Measurements from ENCODE around the gene USP38. TPM values are rescaled to one million over a fixed set of nuclear protein-coding genes. Genes with fewer than 3 reads are reported as not detected.
"Not testable (repeated sequence)": the region's sequence is repeated elsewhere in the genome, so short reads cannot be mapped to it uniquely, and the experiment has no call there.

USP38 gene
- polyA plus RNA-seq, 3 donors = 7.3 to 19.3 (median 12.4) TPM

DNA sequence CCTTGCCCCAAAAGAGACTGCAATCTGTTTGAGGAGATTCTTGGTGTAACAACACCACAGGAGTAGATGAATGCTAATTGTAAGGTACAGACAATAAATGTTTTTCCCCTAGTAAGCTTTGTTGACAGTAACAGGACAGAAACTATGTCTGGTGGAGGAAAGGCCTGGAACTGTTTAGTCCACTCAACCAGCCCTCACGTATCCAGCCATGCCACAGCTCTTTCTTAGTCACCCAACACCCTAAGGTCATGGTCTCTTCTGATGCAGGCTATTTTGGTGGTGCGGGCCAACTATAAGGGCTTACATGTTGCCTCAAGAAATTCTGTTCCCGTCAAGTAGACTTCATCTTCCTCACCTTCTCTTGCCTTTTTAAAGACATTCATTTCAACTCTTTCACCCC lies 76.0 kb downstream of the USP38 start:
- no peaks in the 10 kb centered on the region for H3K27me3 ChIP-seq (ENCODE audit: control insufficient read depth in 2 of 2, insufficient read depth in 2 of 2, low read length in 2 of 2)
- H3K4me2 ChIP-seq (replicated peaks; ENCODE audit: extremely low read depth, low read length, poor library complexity, severe bottlenecking) = no peak overlapping the region

DNA sequence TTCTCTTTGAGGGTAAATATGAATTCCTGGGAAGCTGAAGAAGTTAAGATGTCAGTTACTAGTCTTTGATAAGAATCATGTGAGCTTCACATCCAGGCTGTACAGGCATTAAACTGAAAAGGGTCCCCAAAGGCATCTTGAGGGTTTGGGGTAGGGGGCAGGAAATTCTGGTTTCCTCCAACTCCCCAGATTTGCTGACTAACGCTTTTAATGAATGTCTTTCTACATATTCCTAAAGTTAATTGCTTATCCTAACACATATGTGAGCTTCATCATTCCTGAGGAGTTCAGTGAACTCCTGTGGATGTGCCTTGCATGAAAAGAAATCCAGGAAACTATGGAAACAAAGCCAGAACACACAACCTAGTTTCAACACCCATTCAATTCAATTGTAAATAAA lies 78.1 kb downstream of the USP38 start:
- no CpG with 5 or more reads among the region's 1 CpG for WGBS (ENCODE audit: insufficient coverage)
- no peak for DNase-seq
- TF ChIP-seq, protein P1, sequence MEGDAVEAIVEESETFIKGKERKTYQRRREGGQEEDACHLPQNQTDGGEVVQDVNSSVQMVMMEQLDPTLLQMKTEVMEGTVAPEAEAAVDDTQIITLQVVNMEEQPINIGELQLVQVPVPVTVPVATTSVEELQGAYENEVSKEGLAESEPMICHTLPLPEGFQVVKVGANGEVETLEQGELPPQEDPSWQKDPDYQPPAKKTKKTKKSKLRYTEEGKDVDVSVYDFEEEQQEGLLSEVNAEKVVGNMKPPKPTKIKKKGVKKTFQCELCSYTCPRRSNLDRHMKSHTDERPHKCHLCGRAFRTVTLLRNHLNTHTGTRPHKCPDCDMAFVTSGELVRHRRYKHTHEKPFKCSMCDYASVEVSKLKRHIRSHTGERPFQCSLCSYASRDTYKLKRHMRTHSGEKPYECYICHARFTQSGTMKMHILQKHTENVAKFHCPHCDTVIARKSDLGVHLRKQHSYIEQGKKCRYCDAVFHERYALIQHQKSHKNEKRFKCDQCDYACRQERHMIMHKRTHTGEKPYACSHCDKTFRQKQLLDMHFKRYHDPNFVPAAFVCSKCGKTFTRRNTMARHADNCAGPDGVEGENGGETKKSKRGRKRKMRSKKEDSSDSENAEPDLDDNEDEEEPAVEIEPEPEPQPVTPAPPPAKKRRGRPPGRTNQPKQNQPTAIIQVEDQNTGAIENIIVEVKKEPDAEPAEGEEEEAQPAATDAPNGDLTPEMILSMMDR (IDR thresholded peaks at IDR 0.05) = no peak
- Histone ChIP-seq H3K9me3 (replicated peaks in 1 of 2; ENCODE audit: control insufficient read depth in 1 of 2, insufficient read depth in 1 of 2, low read length in 2 of 2) (peaks cover 6 to 8% of the 10 kb centered on the region in 2 donors), H3K27me3 (ENCODE audit: control insufficient read depth in 2 of 2, insufficient read depth in 2 of 2, low read length in 2 of 2) (no peaks in the 10 kb centered on the region), H4K20me1 (ENCODE audit: insufficient read depth, low read length) (no peaks in the 10 kb centered on the region), H3K4me3 (replicated peaks in 1 of 3; ENCODE audit: low read depth in 2 of 3, low read length in 3 of 3) (no peak overlapping the region), H3K36me3 (replicated peaks in 1 of 2; ENCODE audit: control insufficient read depth in 1 of 2, insufficient read depth in 2 of 2, low read length in 2 of 2) (no peaks in the 10 kb centered on the region), H3K79me2 (ENCODE audit: insufficient read depth, low read length) (no peaks in the 10 kb centered on the region), H3K4me2 (replicated peaks; ENCODE audit: extremely low read depth, low read length, poor library complexity, severe bottlenecking) (no peak overlapping the region), H3K27ac (ENCODE audit: low read depth in 1 of 2, low read length in 2 of 2) (no peak overlapping the region), H2AFZ (ENCODE audit: insufficient read depth, low read depth, low read length, poor library complexity, severe bottlenecking) (no peak overlapping the region), H3K9ac (ENCODE audit: insufficient read depth, low read length, poor library complexity, severe bottlenecking) (no peak overlapping the region), H3K4me1 (ENCODE audit: control insufficient read depth in 1 of 2, insufficient read depth in 2 of 2, low read length in 2 of 2) (no peaks in the 10 kb centered on the region)
- intact Hi-C loops (cut with micrococcal nuclease) = no loop called here
- Mint-ChIP-seq H3K4me1 (no peaks in the 10 kb centered on the region), H3K9me3 (peaks cover 4 to 19% (median 12%) of the 10 kb centered on the region in 7 donors), H3K36me3 (no peaks in the 10 kb centered on the region), H3K27me3 (ENCODE audit: low read depth in 3 of 3) (no peaks in the 10 kb centered on the region), H3K27ac (no peak overlapping the region), H3K4me3 (no peak overlapping the region)

More for the DNA sequence above, 76.0 kb downstream of the USP38 start:
- no peaks in the 10 kb centered on the region for H3K27me3 Mint-ChIP-seq (ENCODE audit: low read depth in 3 of 3)
- DNase-seq = no peak
- Histone ChIP-seq H3K27ac (ENCODE audit: low read depth in 1 of 2, low read length in 2 of 2) (no peak overlapping the region), H2AFZ (ENCODE audit: insufficient read depth, low read depth, low read length, poor library complexity, severe bottlenecking) (no peak overlapping the region), H3K9ac (ENCODE audit: insufficient read depth, low read length, poor library complexity, severe bottlenecking) (no peak overlapping the region), H3K4me3 (replicated peaks in 1 of 3; ENCODE audit: low read depth in 2 of 3, low read length in 3 of 3) (no peak overlapping the region), H3K79me2 (ENCODE audit: insufficient read depth, low read length) (no peaks in the 10 kb centered on the region), H3K9me3 (replicated peaks in 1 of 2; ENCODE audit: control insufficient read depth in 1 of 2, insufficient read depth in 1 of 2, low read length in 2 of 2) (no peaks in the 10 kb centered on the region), H3K36me3 (replicated peaks in 1 of 2; ENCODE audit: control insufficient read depth in 1 of 2, insufficient read depth in 2 of 2, low read length in 2 of 2) (no peaks in the 10 kb centered on the region), H4K20me1 (ENCODE audit: insufficient read depth, low read length) (no peaks in the 10 kb centered on the region), H3K4me1 (ENCODE audit: control insufficient read depth in 1 of 2, insufficient read depth in 2 of 2, low read length in 2 of 2) (no peaks in the 10 kb centered on the region)
- no peaks in the 10 kb centered on the region for H3K4me1 Mint-ChIP-seq
- no peaks in the 10 kb centered on the region for H3K36me3 Mint-ChIP-seq
- TF ChIP-seq, protein P1 (IDR thresholded peaks at IDR 0.05) = no peak
- intact Hi-C loops (cut with micrococcal nuclease) = no loop called here
- 100% methylated on average over 1 of the region's 3 CpGs for WGBS (ENCODE audit: insufficient coverage)
- peaks cover 0 to 9% (median 6%) of the 10 kb centered on the region in 7 donors for H3K9me3 Mint-ChIP-seq
- H3K27ac Mint-ChIP-seq = no peak overlapping the region
- no peak overlapping the region for H3K4me3 Mint-ChIP-seq

GRCh38 chr4:143267690-143268089 lies 83.0 kb downstream of the USP38 start:
- WGBS (ENCODE audit: insufficient coverage) = 100% methylated on average over 2 of the region's 2 CpGs
- H3K36me3 Mint-ChIP-seq = not testable (repeated sequence)

More at GRCh38 chr4:143267690-143268089, 83.0 kb downstream of the USP38 start:
- H4K20me1 ChIP-seq (ENCODE audit: insufficient read depth, low read length); H3K36me3 ChIP-seq (replicated peaks in 1 of 2; ENCODE audit: control insufficient read depth in 1 of 2, insufficient read depth in 2 of 2, low read length in 2 of 2); intact Hi-C loops (cut with micrococcal nuclease); H2AFZ ChIP-seq (ENCODE audit: insufficient read depth, low read depth, low read length, poor library complexity, severe bottlenecking); H3K4me3 ChIP-seq (replicated peaks in 1 of 3; ENCODE audit: low read depth in 2 of 3, low read length in 3 of 3); H3K4me1 Mint-ChIP-seq; H3K4me3 Mint-ChIP-seq; H3K27ac ChIP-seq (ENCODE audit: low read depth in 1 of 2, low read length in 2 of 2); H3K27ac Mint-ChIP-seq; H3K79me2 ChIP-seq (ENCODE audit: insufficient read depth, low read length); H3K9ac ChIP-seq (ENCODE audit: insufficient read depth, low read length, poor library complexity, severe bottlenecking); H3K4me2 ChIP-seq (replicated peaks; ENCODE audit: extremely low read depth, low read length, poor library complexity, severe bottlenecking); H3K27me3 Mint-ChIP-seq (ENCODE audit: low read depth in 3 of 3); H3K4me1 ChIP-seq (ENCODE audit: control insufficient read depth in 1 of 2, insufficient read depth in 2 of 2, low read length in 2 of 2); H3K27me3 ChIP-seq (ENCODE audit: control insufficient read depth in 2 of 2, insufficient read depth in 2 of 2, low read length in 2 of 2); DNase-seq: not testable (repeated sequence)
- H3K9me3 Mint-ChIP-seq = peaks cover 12 to 33% (median 28%) of the 10 kb centered on the region in 7 donors
- H3K9me3 ChIP-seq (replicated peaks in 1 of 2; ENCODE audit: control insufficient read depth in 1 of 2, insufficient read depth in 1 of 2, low read length in 2 of 2) = peaks cover 20 to 21% of the 10 kb centered on the region in 2 donors

Data from CD14-positive monocyte (primary cell).